GM06990 (cell line): ENCODE data around the gene KRT10.
A peak's percentile ranks its signal among the peaks of the same experiment; 100 is the strongest.
"Not testable (repeated sequence)": the region's sequence is repeated elsewhere in the genome, so short reads cannot be mapped to it uniquely, and the experiment has no call there.

Experiments
- DNase-seq: peaks from one replicate; pipeline ENCODE4 v3.0.0-alpha.2; 2011; ENCODE audit not compliant: insufficient read length; ENCODE audit errors: extremely low read depth
- H3K27me3 ChIP-seq: replicated peaks from 2 replicates; pipeline ENCODE4 v1.6.0; 2011; ENCODE audit warnings: low read length; ENCODE audit not compliant: control insufficient read depth, insufficient read depth
- H3K36me3 ChIP-seq: 2 replicates; pipeline ENCODE4 v1.5.1; 2011; ENCODE audit warnings: low read length; ENCODE audit not compliant: control insufficient read depth, insufficient read depth
- H3K4me3 ChIP-seq: replicated peaks from 2 replicates; pipeline ENCODE4 v1.5.1; 2011; ENCODE audit warnings: low read depth, mild to moderate bottlenecking, control low read depth, low read length
- CTCF ChIP-seq: IDR thresholded peaks from 2 replicates; pipeline ENCODE4 v1.5.1; 2011; ENCODE audit warnings: low read length, control low read depth, mild to moderate bottlenecking, inconsistent platforms; ENCODE audit not compliant: insufficient read depth, poor library complexity, severe bottlenecking

The KRT10 gene

DNA sequence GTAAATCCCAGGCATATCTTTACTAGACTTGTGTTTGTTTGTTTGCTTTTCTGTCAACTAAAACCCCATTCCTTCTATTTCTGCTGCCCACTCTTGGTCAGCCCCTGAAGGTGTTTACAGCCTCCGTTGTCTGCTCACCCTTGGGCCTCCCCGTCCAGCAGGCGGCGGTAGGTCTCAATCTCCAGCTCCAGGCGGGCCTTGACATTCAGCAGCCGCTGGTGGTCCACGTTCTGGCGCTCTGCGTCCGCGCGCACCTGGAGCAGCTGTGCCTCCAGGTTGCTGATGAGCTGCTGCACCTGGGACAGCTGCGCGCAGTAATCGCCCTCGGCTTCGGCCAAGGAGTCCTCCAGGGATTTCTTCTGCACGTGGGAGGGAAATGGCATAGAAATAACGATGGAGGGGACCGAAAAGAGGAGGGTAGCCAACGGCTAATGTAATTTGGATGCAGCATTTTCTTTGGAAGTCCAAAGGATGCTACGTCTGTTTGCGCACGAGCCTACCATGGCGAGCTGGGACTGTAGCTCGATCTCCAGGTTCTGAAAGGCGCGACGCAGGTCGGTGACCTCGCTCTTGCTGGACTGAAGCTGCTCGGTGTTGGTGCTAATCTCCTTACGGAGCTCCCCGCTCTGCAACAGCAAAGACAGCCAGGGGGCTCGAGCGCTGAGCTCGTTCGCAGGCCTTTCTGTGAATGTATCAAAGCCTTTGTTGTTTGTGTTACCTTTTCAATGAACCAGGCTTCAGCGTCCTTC lies 40.7 kb upstream of the KRT10 start:
- no peaks in the 10 kb centered on the region; the same call in 1 of the 2 replicates for H3K27me3 ChIP-seq
- H3K36me3 ChIP-seq, result no peaks in the 10 kb centered on the region
- peak; percentile 6 for DNase-seq
- peak; percentile 47 for TF ChIP-seq CTCF
- H3K4me3 ChIP-seq, result no peak overlapping the region

- no peak for DNase-seq
- Histone ChIP-seq H3K36me3 (no peaks in the 10 kb centered on the region), H3K27me3 (no peaks in the 10 kb centered on the region; the same call in 1 of the 2 replicates), H3K4me3 (no peak overlapping the region)
- TF ChIP-seq CTCF, result no peak
Measured at GRCh38 chr17:40859536-40859935, 37.1 kb upstream of the KRT10 start.

GRCh38 chr17:40858667-40859066 lies 36.3 kb upstream of the KRT10 start:
- not testable (repeated sequence) for H3K27me3 ChIP-seq, H3K36me3 ChIP-seq, H3K4me3 ChIP-seq, DNase-seq

DNA sequence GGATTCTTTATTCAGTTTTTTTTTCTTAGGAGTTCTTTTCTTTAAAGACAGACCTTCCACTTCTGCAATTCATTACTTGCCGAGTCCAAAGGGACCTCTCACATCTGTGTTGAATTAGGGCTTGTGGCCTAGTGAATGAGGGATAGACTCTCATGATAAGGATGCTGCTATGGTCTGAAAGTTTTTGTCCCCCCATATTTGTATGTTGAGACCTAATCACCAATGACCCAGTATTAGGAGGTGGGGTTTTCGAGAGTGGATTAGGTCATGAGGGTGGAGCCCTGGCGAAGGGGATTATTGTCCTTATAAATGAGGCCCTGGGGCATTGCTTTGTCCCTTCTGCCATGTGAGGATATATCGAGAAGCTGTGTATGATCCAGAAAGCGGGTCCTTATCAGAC lies 35.1 kb upstream of the KRT10 start:
- H3K4me3 ChIP-seq, result no peak overlapping the region
- no peak for DNase-seq
- H3K27me3 ChIP-seq, result no peaks in the 10 kb centered on the region
- no peak for TF ChIP-seq CTCF
- no peaks in the 10 kb centered on the region for H3K36me3 ChIP-seq

DNA sequence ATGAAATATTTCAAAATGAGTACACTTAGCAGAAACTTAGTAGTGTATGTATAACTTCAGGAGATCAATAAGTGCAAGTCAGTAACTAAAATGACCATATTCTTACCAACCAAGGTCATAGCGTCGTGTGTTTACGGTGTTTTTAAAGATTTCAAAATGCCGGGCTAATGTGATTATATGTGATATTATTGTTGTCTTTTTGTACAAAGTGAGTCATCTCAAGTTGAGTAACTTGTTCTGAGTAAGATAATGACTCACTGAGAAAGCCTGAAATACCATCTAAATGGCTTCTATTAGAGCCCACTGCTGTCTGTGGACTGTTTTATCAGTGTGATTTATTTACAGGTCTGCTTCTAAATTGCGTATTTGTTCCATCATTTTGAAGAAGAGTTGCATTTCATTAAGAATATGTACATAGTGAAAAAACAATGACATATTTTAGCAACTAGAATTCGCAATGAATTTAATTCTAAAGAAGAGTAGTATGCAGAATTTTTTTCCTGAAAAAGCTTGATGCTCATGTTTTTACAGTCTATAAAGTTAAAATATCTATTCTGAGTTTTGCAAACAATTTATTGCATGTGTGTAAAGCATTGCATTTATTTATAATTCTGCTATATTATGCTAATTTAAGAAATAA lies 31.9 kb upstream of the KRT10 start:
- no peak overlapping the region for H3K4me3 ChIP-seq
- no peaks in the 10 kb centered on the region for H3K36me3 ChIP-seq
- no peaks in the 10 kb centered on the region for H3K27me3 ChIP-seq
- no peak for TF ChIP-seq CTCF
- DNase-seq, result no peak

DNA sequence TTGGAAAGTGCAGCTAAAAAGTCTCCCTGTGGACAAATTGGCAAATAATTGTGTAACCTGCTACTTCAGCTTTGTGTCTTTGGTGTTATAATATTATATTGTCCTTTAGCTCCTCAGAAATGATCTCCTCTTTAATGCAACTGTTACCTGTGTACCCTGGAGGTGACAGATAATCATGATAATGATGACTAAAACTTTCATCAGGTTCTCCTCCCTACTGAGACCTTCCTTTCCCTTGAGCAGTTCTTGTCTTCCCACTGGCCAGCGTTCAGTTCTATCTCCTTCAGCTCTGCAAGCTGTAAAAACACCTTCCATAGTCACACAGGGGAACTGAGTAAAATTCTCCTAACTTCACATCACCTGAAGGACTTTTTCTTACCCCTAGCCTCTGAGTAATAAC lies 29.9 kb upstream of the KRT10 start:
- no peak for DNase-seq
- Histone ChIP-seq H3K36me3 (no peaks in the 10 kb centered on the region), H3K4me3 (no peak overlapping the region), H3K27me3 (no peaks in the 10 kb centered on the region)
- TF ChIP-seq CTCF, result no peak
